Stimulated activated CD8-positive, alpha-beta memory T cell treated with anti-CD3 and anti-CD28 coated beads, Interleukin-7, amount 100 ng/mL, for 48 hours (primary cell): ENCODE results near the gene SELENOP.

Experiments
- DNase-seq, 2 donors: peaks; one replicate each; pipeline ENCODE4 v3.0.0-alpha.2; 2020; ENCODE audit warnings: low read depth in 1 of 2; ENCODE audit errors: extremely low read depth in 1 of 2

The SELENOP gene

GRCh38 chr5:42799241-42799608 is 12.5 kb downstream of the SELENOP start:
- DNase-seq = no peak

GRCh38 chr5:42798284-42799240 is 13.1 kb downstream of the SELENOP start:
- DNase-seq = no peak

GRCh38 chr5:42791151-42791550 is 20.5 kb downstream of the SELENOP start:
- no peak for DNase-seq

GRCh38 chr5:42787845-42788244 is 23.8 kb downstream of the SELENOP start:
- DNase-seq = no peak

- DNase-seq = no peak
Observed at GRCh38 chr5:42787073-42787472, 24.6 kb downstream of the SELENOP start.

- DNase-seq = no peak
Observed at GRCh38 chr5:42785756-42786155, 25.9 kb downstream of the SELENOP start.

- no peak for DNase-seq
Observed at GRCh38 chr5:42784132-42784531, 27.6 kb downstream of the SELENOP start.

- no peak for DNase-seq
Observed at GRCh38 chr5:42781584-42781983, 30.1 kb downstream of the SELENOP start.

- DNase-seq = no peak
Observed at GRCh38 chr5:42779083-42779482, 32.6 kb downstream of the SELENOP start.

GRCh38 chr5:42772265-42772993 is 39.3 kb downstream of the SELENOP start:
- no peak for DNase-seq

GRCh38 chr5:42770003-42770402 is 41.7 kb downstream of the SELENOP start:
- DNase-seq = no peak

- DNase-seq = no peak
Observed at GRCh38 chr5:42768106-42768504, 43.6 kb downstream of the SELENOP start.

- DNase-seq = no peak
Observed at GRCh38 chr5:42767491-42768105, 44.1 kb downstream of the SELENOP start.

- DNase-seq = no peak
Observed at GRCh38 chr5:42761791-42762190, 49.9 kb downstream of the SELENOP start.

GRCh38 chr5:42760426-42760825 is 51.3 kb downstream of the SELENOP start:
- DNase-seq = no peak

- DNase-seq = no peak
Observed at GRCh38 chr5:42759456-42759855, 52.2 kb downstream of the SELENOP start.

GRCh38 chr5:42756606-42757601 is 54.8 kb downstream of the SELENOP start, which contains the start of gene CCDC152:
Gene CCDC152, plus strand, starts transcription at chr5:42756818. Its CDS starts 2,304 bp downstream, at chr5:42759122.
- DNase-seq = peak; percentile 42 to 48

GRCh38 chr5:42753099-42753498 is 58.6 kb downstream of the SELENOP start:
- DNase-seq = no peak

GRCh38 chr5:42751044-42751443 is 60.6 kb downstream of the SELENOP start:
- no peak for DNase-seq

GRCh38 chr5:42750507-42750906 is 61.2 kb downstream of the SELENOP start:
- DNase-seq = no peak
